HG03175 (cell line): Measurements from ENCODE around the gene EVL.

Experiments
- ATAC-seq: cut with Tn5 transposase; IDR thresholded peaks from one replicate; pipeline ENCODE4 v1.9.1; 2021; ENCODE audit warnings: mild to moderate bottlenecking, moderate library complexity; ENCODE audit not compliant: unreplicated experiment

The EVL gene

GRCh38 chr14:100081997-100082625, 16.9 kb downstream of the EVL start:
- ATAC-seq: no peak

- ATAC-seq: no peak
Observed at GRCh38 chr14:100082723-100083122, 17.5 kb downstream of the EVL start.

GRCh38 chr14:100083706-100084105, 18.5 kb downstream of the EVL start:
- no peak for ATAC-seq

- no peak for ATAC-seq
Observed at GRCh38 chr14:100084591-100084990, 19.4 kb downstream of the EVL start.

- ATAC-seq: no peak
Observed at GRCh38 chr14:100085462-100085861, 20.2 kb downstream of the EVL start.

- no peak for ATAC-seq
Observed at GRCh38 chr14:100086361-100086760, 21.1 kb downstream of the EVL start.

- no peak for ATAC-seq
Observed at GRCh38 chr14:100088226-100088625, 23.0 kb downstream of the EVL start.

GRCh38 chr14:100091386-100091785, 26.2 kb downstream of the EVL start:
- ATAC-seq: no peak

GRCh38 chr14:100092832-100093231, 27.6 kb downstream of the EVL start:
- ATAC-seq: no peak

- no peak for ATAC-seq
Observed at GRCh38 chr14:100093319-100093718, 28.1 kb downstream of the EVL start.

GRCh38 chr14:100096656-100097055, 31.4 kb downstream of the EVL start:
- no peak for ATAC-seq

- no peak for ATAC-seq
Observed at GRCh38 chr14:100098171-100098570, 32.9 kb downstream of the EVL start.

- no peak for ATAC-seq
Observed at GRCh38 chr14:100100032-100100703, 34.9 kb downstream of the EVL start.

GRCh38 chr14:100102156-100102785, 37.0 kb downstream of the EVL start:
- ATAC-seq: no peak

- no peak for ATAC-seq
Observed at GRCh38 chr14:100103250-100104005, 38.2 kb downstream of the EVL start.

GRCh38 chr14:100104006-100104352, 38.8 kb downstream of the EVL start:
- ATAC-seq: no peak

GRCh38 chr14:100104523-100105300, 39.5 kb downstream of the EVL start:
- ATAC-seq: no peak

GRCh38 chr14:100105357-100106169, 40.3 kb downstream of the EVL start:
- ATAC-seq: no peak

- no peak for ATAC-seq
Observed at GRCh38 chr14:100106250-100107112, 41.3 kb downstream of the EVL start.
